Measurements from ENCODE around the gene ST6GALNAC6.
"Not testable (repeated sequence)": the region's sequence is repeated elsewhere in the genome, so short reads cannot be mapped to it uniquely, and the experiment has no call there.

The ST6GALNAC6 gene

DNA sequence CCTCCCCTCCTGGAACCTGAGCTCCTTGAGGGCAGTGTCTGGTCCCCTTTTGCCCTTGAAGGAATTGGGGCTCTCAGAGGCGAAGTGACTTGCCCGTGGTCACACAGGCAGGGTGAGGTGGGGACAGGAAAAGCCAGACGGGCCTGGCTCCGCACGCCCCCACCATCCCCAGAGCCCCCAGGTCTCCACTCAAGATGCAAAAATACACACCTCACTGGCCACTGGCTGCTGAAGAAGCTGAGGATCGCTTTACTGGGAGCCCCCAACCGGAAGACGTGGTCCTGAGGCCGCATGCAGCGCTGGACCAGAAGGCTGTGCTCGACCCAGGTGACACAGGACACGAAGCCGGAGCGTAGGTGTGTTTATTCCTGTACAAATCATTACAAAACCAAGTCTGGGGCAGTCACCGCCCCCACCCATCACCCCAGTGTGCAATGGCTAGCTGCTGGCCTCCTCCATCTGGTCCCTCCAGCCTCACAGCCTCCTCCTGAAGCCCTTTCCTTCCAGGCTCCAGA lies 14.4 kb downstream of the ST6GALNAC6 start:
- H3K4me3 ChIP-seq (ENCODE audit: low read depth, low read length): no peak overlapping the region
- no peak for DNase-seq (ENCODE audit: low read depth, low spot score)
- TF ChIP-seq, protein P1, sequence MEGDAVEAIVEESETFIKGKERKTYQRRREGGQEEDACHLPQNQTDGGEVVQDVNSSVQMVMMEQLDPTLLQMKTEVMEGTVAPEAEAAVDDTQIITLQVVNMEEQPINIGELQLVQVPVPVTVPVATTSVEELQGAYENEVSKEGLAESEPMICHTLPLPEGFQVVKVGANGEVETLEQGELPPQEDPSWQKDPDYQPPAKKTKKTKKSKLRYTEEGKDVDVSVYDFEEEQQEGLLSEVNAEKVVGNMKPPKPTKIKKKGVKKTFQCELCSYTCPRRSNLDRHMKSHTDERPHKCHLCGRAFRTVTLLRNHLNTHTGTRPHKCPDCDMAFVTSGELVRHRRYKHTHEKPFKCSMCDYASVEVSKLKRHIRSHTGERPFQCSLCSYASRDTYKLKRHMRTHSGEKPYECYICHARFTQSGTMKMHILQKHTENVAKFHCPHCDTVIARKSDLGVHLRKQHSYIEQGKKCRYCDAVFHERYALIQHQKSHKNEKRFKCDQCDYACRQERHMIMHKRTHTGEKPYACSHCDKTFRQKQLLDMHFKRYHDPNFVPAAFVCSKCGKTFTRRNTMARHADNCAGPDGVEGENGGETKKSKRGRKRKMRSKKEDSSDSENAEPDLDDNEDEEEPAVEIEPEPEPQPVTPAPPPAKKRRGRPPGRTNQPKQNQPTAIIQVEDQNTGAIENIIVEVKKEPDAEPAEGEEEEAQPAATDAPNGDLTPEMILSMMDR (IDR thresholded peaks at IDR 0.05; ENCODE audit: low read depth, low read length): no peak
- in situ Hi-C loops (cut with HindIII; ENCODE audit: low sequenced_read_pairs): no loop called here

DNA sequence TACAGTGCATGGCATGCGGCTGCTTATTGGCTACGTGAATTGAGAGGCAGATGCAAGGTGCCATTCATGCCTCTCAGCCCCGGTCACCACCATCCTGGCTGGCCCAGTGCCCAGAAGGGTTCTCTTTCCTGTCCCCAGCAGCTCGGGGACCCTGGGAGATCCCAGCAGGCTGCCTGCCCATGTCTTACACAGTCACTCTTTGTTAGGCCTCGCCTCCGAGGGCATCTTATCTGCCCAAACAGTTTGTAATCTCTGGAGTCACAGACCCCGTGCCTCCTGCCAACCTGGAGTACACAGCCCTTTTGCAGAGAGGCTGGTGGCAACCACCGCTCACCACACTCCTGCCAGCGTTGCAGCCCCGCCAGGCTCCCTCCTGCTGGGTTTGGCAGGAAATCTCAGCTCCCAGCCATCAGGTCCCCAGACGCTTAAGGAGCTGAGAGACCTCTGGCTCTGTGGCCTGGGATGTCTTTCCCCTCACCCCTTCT lies 14.9 kb downstream of the ST6GALNAC6 start:
- in situ Hi-C loops (cut with HindIII; ENCODE audit: low sequenced_read_pairs): no loop called here
- H3K4me3 ChIP-seq (ENCODE audit: low read depth, low read length): no peak overlapping the region
- no peak for DNase-seq (ENCODE audit: low read depth, low spot score)
- TF ChIP-seq, protein P1 (IDR thresholded peaks at IDR 0.05; ENCODE audit: low read depth, low read length): no peak

DNA sequence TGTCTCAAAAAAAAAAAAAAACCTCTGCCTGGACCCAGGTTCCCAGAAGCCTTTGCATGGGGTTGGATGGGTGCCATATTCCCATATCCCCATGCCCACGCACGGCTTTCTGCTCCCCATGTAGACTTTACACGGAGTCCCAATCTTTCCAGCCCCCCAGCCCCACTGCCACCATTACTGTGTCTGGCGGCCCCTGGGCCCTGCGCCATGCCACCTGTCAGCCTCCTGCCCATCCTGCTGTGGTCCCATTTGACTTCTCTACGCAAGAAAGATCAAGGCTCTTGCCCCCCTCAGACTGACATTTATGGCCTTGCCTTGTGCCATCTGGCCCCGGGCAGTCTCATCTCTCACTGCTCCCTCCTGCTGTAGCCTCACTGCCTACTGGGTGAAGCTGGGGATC lies 15.4 kb downstream of the ST6GALNAC6 start:
- in situ Hi-C loops (cut with HindIII; ENCODE audit: low sequenced_read_pairs): no loop called here
- DNase-seq (ENCODE audit: low read depth, low spot score): no peak
- no peak overlapping the region for H3K4me3 ChIP-seq (ENCODE audit: low read depth, low read length)
- TF ChIP-seq, protein P1 (IDR thresholded peaks at IDR 0.05; ENCODE audit: low read depth, low read length): no peak

DNA sequence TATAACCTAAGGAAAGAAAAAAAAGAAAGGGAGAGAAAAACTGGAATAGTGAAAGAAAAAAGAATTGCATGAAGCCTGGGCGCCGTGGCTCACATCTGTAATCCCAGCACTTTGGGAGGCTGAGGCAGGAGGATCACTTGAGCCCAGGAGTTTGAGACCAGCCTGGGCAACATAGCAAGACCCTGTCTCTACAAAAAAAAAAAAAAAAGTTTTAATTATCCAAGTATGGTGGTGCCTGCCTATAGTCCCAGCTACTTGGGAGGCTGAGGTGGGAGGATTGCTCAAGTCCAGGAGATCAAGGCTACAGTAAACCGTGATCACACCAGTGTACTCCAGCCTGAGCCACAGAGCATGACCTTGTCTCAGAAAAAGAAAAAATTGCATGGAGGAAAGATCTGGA lies 17.7 kb downstream of the ST6GALNAC6 start:
- H3K4me3 ChIP-seq (ENCODE audit: low read depth, low read length); DNase-seq (ENCODE audit: low read depth, low spot score); in situ Hi-C loops (cut with HindIII; ENCODE audit: low sequenced_read_pairs): not testable (repeated sequence)

DNA sequence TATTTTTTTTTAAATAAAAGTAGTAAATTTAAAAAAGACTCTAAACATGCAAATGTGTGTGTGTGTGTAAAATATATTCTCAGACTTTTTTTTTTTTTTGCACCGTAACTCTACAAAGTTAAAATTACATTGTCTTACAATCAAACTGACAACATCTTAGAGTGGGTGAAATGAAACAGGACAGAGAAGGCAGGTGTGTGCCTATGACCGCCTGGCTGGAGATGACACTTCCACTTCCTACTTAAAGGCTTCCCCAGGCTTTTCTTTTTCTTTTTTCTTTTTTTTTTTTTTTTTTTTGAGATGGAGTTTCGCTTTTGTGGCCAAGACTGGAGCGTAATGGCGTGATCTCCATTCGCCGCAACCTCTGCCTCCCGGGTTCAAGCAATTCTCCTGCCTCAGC lies 19.3 kb downstream of the ST6GALNAC6 start:
- TF ChIP-seq, protein P1 (IDR thresholded peaks at IDR 0.05; ENCODE audit: low read depth, low read length): no peak
- no peak overlapping the region for H3K4me3 ChIP-seq (ENCODE audit: low read depth, low read length)
- in situ Hi-C loops (cut with HindIII; ENCODE audit: low sequenced_read_pairs): no loop called here
- no peak for DNase-seq (ENCODE audit: low read depth, low spot score)

DNA sequence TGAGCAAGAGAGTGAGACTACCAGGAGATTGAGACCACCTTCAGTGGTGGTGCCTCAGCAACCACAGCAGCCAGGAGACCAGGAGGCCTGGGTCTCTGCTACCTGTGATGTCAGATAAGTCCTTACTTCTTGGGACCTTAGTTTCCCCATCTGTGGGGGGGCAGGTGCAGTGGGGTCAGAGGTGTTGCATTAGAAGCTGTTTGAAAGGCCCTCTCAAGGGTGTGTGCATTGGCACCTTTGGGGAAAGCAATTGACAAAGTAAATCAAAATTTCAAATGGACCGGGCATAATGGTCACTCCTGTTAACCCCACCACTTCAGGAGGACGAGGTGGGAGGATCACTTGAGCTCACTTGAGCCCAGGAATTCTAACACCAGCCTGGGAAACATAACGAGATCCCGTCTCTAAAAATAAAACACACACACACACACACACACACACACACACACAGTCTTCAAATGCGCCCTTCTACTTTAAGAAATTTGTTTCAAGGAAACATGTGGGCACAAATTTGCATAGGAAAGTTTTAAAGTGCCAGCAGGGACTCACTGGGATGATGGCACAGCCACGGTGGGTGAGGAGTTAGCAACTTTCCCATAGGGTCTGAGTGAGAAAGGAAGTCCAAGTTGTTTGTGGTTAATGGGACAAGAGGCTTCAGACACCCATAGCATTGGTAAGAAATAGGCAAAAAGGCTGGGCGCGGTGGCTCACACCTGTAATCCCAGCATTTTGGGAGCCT lies 20.6 kb downstream of the ST6GALNAC6 start:
- no peak for DNase-seq (ENCODE audit: low read depth, low spot score)
- TF ChIP-seq, protein P1 (IDR thresholded peaks at IDR 0.05; ENCODE audit: low read depth, low read length): no peak
- no peak overlapping the region for H3K4me3 ChIP-seq (ENCODE audit: low read depth, low read length)
- in situ Hi-C loops (cut with HindIII; ENCODE audit: low sequenced_read_pairs): no loop called here

DNA sequence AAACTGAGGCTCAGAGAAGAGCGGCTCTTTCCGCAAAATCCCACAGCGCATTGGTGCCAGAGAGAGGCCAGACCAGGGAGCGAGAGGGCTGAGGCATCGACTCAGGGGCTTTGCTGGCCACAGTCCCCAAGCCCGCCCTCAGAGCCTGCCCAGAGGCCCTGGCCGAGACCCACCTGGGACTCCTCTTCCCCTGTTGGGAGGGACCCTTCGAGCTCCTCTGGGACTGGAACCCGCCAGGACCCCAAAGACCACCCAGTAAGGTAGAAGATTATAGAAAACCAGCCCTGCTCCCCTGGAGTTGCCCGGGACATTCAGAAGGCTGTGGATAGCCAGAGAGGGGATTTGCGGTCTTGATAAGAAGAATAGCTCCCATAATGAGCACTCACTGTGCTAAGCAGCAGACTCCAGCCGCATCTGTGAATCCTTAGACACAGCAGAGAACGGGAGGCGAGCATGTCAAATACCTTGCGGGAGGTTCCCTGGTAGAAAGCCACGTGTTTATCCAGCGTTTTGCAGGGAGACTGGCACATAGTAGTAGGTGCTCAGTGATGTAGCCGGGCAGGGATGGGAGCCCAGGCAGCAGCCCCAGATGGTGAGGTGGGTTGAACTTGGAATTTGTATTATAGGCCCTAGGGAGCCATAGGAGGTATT lies 21.3 kb downstream of the ST6GALNAC6 start:
- peak overlapping the region; percentile 53 for H3K4me3 ChIP-seq (ENCODE audit: low read depth, low read length)
- in situ Hi-C loops (cut with HindIII; ENCODE audit: low sequenced_read_pairs): no loop called here
- no peak for DNase-seq (ENCODE audit: low read depth, low spot score)
- TF ChIP-seq, protein P1 (IDR thresholded peaks at IDR 0.05; ENCODE audit: low read depth, low read length): no peak
